Measurements from ENCODE around the gene SGMS1. TPM values are rescaled to one million over a fixed set of nuclear protein-coding genes. Genes with fewer than 3 reads are reported as not detected.
A peak's percentile ranks its signal among the peaks of the same experiment; 100 is the strongest.
"Not testable (repeated sequence)": the region's sequence is repeated elsewhere in the genome, so short reads cannot be mapped to it uniquely, and the experiment has no call there.

SGMS1 gene
- total RNA-seq, 2 experiments from 2014 or later: 20.4 to 21.0 TPM

- Mint-ChIP-seq H3K27ac (no peak overlapping the region), H3K4me3 (no peak overlapping the region), H3K4me1 (peaks cover 18% of the 10 kb centered on the region), H3K9me3 (peaks cover 3% of the 10 kb centered on the region), H3K36me3 (peaks cover 6% of the 10 kb centered on the region), H3K27me3 (no peaks in the 10 kb centered on the region)
- DNase-seq (no peak), ATAC-seq (ENCODE audit: low read depth) (peak; percentile 62)
- POLR2A ChIA-PET: no interaction called here
These were observed 121.8 kb downstream of the SGMS1 start for GRCh38 chr10:50501924-50502452.

- peaks cover 6% of the 10 kb centered on the region for H3K36me3 Mint-ChIP-seq
- ATAC-seq (ENCODE audit: low read depth) (no peak), DNase-seq (no peak)
- no peak overlapping the region for H3K27ac Mint-ChIP-seq
- H3K4me3 Mint-ChIP-seq: no peak overlapping the region
- POLR2A ChIA-PET: no interaction called here
- H3K27me3 Mint-ChIP-seq: no peaks in the 10 kb centered on the region
- peaks cover 3% of the 10 kb centered on the region for H3K9me3 Mint-ChIP-seq
- H3K4me1 Mint-ChIP-seq: peaks cover 18% of the 10 kb centered on the region
These were observed 122.3 kb downstream of the SGMS1 start for GRCh38 chr10:50501478-50501877.

GRCh38 chr10:50498465-50498864 lies 125.3 kb downstream of the SGMS1 start:
- H3K4me3 Mint-ChIP-seq: no peak overlapping the region
- DNase-seq (no peak), ATAC-seq (ENCODE audit: low read depth) (no peak)
- peaks cover 5% of the 10 kb centered on the region for H3K9me3 Mint-ChIP-seq
- H3K4me1 Mint-ChIP-seq: peaks cover 21% of the 10 kb centered on the region
- no peaks in the 10 kb centered on the region for H3K27me3 Mint-ChIP-seq
- POLR2A ChIA-PET: no interaction called here
- H3K27ac Mint-ChIP-seq: no peak overlapping the region
- H3K36me3 Mint-ChIP-seq: peaks cover 12% of the 10 kb centered on the region

GRCh38 chr10:50497758-50498157 lies 126.0 kb downstream of the SGMS1 start:
- Mint-ChIP-seq H3K36me3 (peaks cover 18% of the 10 kb centered on the region), H3K4me1 (peaks cover 18% of the 10 kb centered on the region), H3K4me3 (peak overlapping the region; percentile 10), H3K9me3 (peaks cover 7% of the 10 kb centered on the region), H3K27ac (peak overlapping the region; percentile 21), H3K27me3 (no peaks in the 10 kb centered on the region)
- ATAC-seq (ENCODE audit: low read depth) (no peak), DNase-seq (no peak)
- POLR2A ChIA-PET: no interaction called here

GRCh38 chr10:50496228-50496627 lies 127.5 kb downstream of the SGMS1 start:
- ATAC-seq (ENCODE audit: low read depth) (no peak), DNase-seq (no peak)
- Mint-ChIP-seq H3K36me3 (peaks cover 27% of the 10 kb centered on the region), H3K27me3 (no peaks in the 10 kb centered on the region), H3K4me3 (no peak overlapping the region), H3K9me3 (peaks cover 7% of the 10 kb centered on the region), H3K4me1 (peaks cover 9% of the 10 kb centered on the region), H3K27ac (no peak overlapping the region)
- POLR2A ChIA-PET: no interaction called here

GRCh38 chr10:50490241-50490640 lies 133.5 kb downstream of the SGMS1 start:
- no peaks in the 10 kb centered on the region for H3K4me1 Mint-ChIP-seq
- POLR2A ChIA-PET: no interaction called here

GRCh38 chr10:50484550-50484949 lies 139.2 kb downstream of the SGMS1 start:
- H3K27ac Mint-ChIP-seq: not testable (repeated sequence)

More at GRCh38 chr10:50490241-50490640, 133.5 kb downstream of the SGMS1 start:
- Mint-ChIP-seq H3K9me3 (peaks cover 10% of the 10 kb centered on the region), H3K36me3 (peaks cover 29% of the 10 kb centered on the region), H3K27ac (no peak overlapping the region), H3K27me3 (no peaks in the 10 kb centered on the region), H3K4me3 (no peak overlapping the region)
- DNase-seq (no peak), ATAC-seq (ENCODE audit: low read depth) (no peak)

GRCh38 chr10:50480054-50481007 lies 143.4 kb downstream of the SGMS1 start:
- H3K36me3 Mint-ChIP-seq: peaks cover 64% of the 10 kb centered on the region
- DNase-seq (no peak), ATAC-seq (ENCODE audit: low read depth) (no peak)
- H3K27ac Mint-ChIP-seq: no peak overlapping the region
- H3K9me3 Mint-ChIP-seq: peaks cover 30% of the 10 kb centered on the region
- POLR2A ChIA-PET: no interaction called here
- H3K27me3 Mint-ChIP-seq: no peaks in the 10 kb centered on the region
- H3K4me3 Mint-ChIP-seq: no peak overlapping the region
- H3K4me1 Mint-ChIP-seq: peaks cover 2% of the 10 kb centered on the region

More at GRCh38 chr10:50484550-50484949, 139.2 kb downstream of the SGMS1 start:
- ATAC-seq (ENCODE audit: low read depth); H3K27me3 Mint-ChIP-seq; DNase-seq; POLR2A ChIA-PET; H3K4me3 Mint-ChIP-seq; H3K4me1 Mint-ChIP-seq: not testable (repeated sequence)
- Mint-ChIP-seq H3K36me3 (peaks cover 47% of the 10 kb centered on the region), H3K9me3 (peaks cover 26% of the 10 kb centered on the region)

- no peak for ATAC-seq (ENCODE audit: low read depth)
- POLR2A ChIA-PET: no interaction called here
- no peaks in the 10 kb centered on the region for H3K27me3 Mint-ChIP-seq
- H3K9me3 Mint-ChIP-seq: peaks cover 13% of the 10 kb centered on the region
- no peak overlapping the region for H3K4me3 Mint-ChIP-seq
- DNase-seq: no peak
- H3K4me1 Mint-ChIP-seq: peaks cover 5% of the 10 kb centered on the region
- H3K36me3 Mint-ChIP-seq: peaks cover 42% of the 10 kb centered on the region
- no peak overlapping the region for H3K27ac Mint-ChIP-seq
These were observed 146.2 kb downstream of the SGMS1 start for GRCh38 chr10:50477287-50478203.

GRCh38 chr10:50473756-50474155 lies 150.0 kb downstream of the SGMS1 start:
- Mint-ChIP-seq H3K27me3 (no peaks in the 10 kb centered on the region), H3K9me3 (peaks cover 11% of the 10 kb centered on the region), H3K4me3 (no peak overlapping the region), H3K36me3 (peaks cover 27% of the 10 kb centered on the region), H3K4me1 (peaks cover 26% of the 10 kb centered on the region), H3K27ac (no peak overlapping the region)
- POLR2A ChIA-PET: no interaction called here
- ATAC-seq (ENCODE audit: low read depth) (no peak), DNase-seq (no peak)

- Mint-ChIP-seq H3K27ac (no peak overlapping the region), H3K36me3 (peaks cover 24% of the 10 kb centered on the region), H3K27me3 (no peaks in the 10 kb centered on the region), H3K4me1 (peaks cover 34% of the 10 kb centered on the region), H3K9me3 (peaks cover 9% of the 10 kb centered on the region), H3K4me3 (no peak overlapping the region)
- DNase-seq (no peak), ATAC-seq (ENCODE audit: low read depth) (no peak)
- POLR2A ChIA-PET: no interaction called here
These were observed 150.8 kb downstream of the SGMS1 start for GRCh38 chr10:50472914-50473313.

- Mint-ChIP-seq H3K9me3 (peaks cover 6% of the 10 kb centered on the region), H3K4me1 (peaks cover 40% of the 10 kb centered on the region), H3K27ac (no peak overlapping the region), H3K36me3 (peaks cover 14% of the 10 kb centered on the region), H3K27me3 (no peaks in the 10 kb centered on the region), H3K4me3 (no peak overlapping the region)
- ATAC-seq (ENCODE audit: low read depth) (no peak), DNase-seq (no peak)
- POLR2A ChIA-PET: no interaction called here
These were observed 152.2 kb downstream of the SGMS1 start for GRCh38 chr10:50471583-50471975.

GRCh38 chr10:50470798-50471582 lies 152.8 kb downstream of the SGMS1 start:
- H3K36me3 Mint-ChIP-seq: peaks cover 12% of the 10 kb centered on the region
- ATAC-seq (ENCODE audit: low read depth) (no peak), DNase-seq (no peak)
- peak overlapping the region; percentile 7 for H3K27ac Mint-ChIP-seq
- peaks cover 4% of the 10 kb centered on the region for H3K9me3 Mint-ChIP-seq
- H3K4me1 Mint-ChIP-seq: peaks cover 42% of the 10 kb centered on the region
- H3K27me3 Mint-ChIP-seq: no peaks in the 10 kb centered on the region
- no peak overlapping the region for H3K4me3 Mint-ChIP-seq
- POLR2A ChIA-PET: no interaction called here
